ENCODE data around the gene PTPRT. TPM values are rescaled to one million over a fixed set of nuclear protein-coding genes. Genes with fewer than 3 reads are reported as not detected.

The PTPRT gene
- total and polyA plus RNA-seq, 5 donors: 0.06 to 0.40 (median 0.20) TPM

GRCh38 chr20:43057317-43057716 is 132.4 kb downstream of the PTPRT start:
- ATAC-seq: no peak
- no peak overlapping the region for H3K27ac ChIP-seq (ENCODE audit: low read length)
- no peaks in the 10 kb centered on the region for H3K27me3 ChIP-seq (ENCODE audit: control insufficient read depth, insufficient read depth)
- intact Hi-C loops (cut with DNase I): no loop called here
- no peak for DNase-seq
- no peaks in the 10 kb centered on the region for H3K4me1 ChIP-seq (ENCODE audit: control insufficient read depth, insufficient read depth, low read length)
- H3K9me3 ChIP-seq (ENCODE audit: control insufficient read depth, low read length): no peaks in the 10 kb centered on the region
- no peak overlapping the region for H3K4me3 ChIP-seq (ENCODE audit: low read length)

- H3K4me3 ChIP-seq (ENCODE audit: low read length): no peak overlapping the region
- no peaks in the 10 kb centered on the region for H3K9me3 ChIP-seq (ENCODE audit: control insufficient read depth, low read length)
- no peak for DNase-seq
- no peaks in the 10 kb centered on the region for H3K27me3 ChIP-seq (ENCODE audit: control insufficient read depth, insufficient read depth)
- no peak for ATAC-seq
- intact Hi-C loops (cut with DNase I): no loop called here
- 21% methylated on average over 5 of the region's 5 CpGs for WGBS
- no peaks in the 10 kb centered on the region for H3K4me1 ChIP-seq (ENCODE audit: control insufficient read depth, insufficient read depth, low read length)
- H3K27ac ChIP-seq (ENCODE audit: low read length): no peak overlapping the region
Observed at GRCh38 chr20:43055181-43055884, 134.4 kb downstream of the PTPRT start.

- ATAC-seq (no peak), DNase-seq (no peak)
- H3K9me3 ChIP-seq (ENCODE audit: control insufficient read depth, low read length): no peaks in the 10 kb centered on the region
- no peaks in the 10 kb centered on the region for H3K4me1 ChIP-seq (ENCODE audit: control insufficient read depth, insufficient read depth, low read length)
- H3K27ac ChIP-seq (ENCODE audit: low read length): no peak overlapping the region
- 73% methylated on average over 1 of the region's 1 CpG for WGBS
- H3K4me3 ChIP-seq (ENCODE audit: low read length): no peak overlapping the region
- H3K27me3 ChIP-seq (ENCODE audit: control insufficient read depth, insufficient read depth): no peaks in the 10 kb centered on the region
- intact Hi-C loops (cut with DNase I): no loop called here
Observed at GRCh38 chr20:43052532-43052931, 137.2 kb downstream of the PTPRT start.

- WGBS: 33% methylated on average over 7 of the region's 7 CpGs
Observed at GRCh38 chr20:43046966-43047365, 142.7 kb downstream of the PTPRT start.

GRCh38 chr20:43043887-43044286 is 145.8 kb downstream of the PTPRT start:
- Histone ChIP-seq H3K9me3 (ENCODE audit: control insufficient read depth, low read length) (no peaks in the 10 kb centered on the region), H3K4me3 (ENCODE audit: low read length) (no peak overlapping the region), H3K4me1 (ENCODE audit: control insufficient read depth, insufficient read depth, low read length) (no peaks in the 10 kb centered on the region), H3K27me3 (ENCODE audit: control insufficient read depth, insufficient read depth) (no peaks in the 10 kb centered on the region), H3K27ac (ENCODE audit: low read length) (no peak overlapping the region)
- no peak for DNase-seq
- WGBS: 51% methylated on average over 4 of the region's 4 CpGs
- no peak for ATAC-seq
- intact Hi-C loops (cut with DNase I): no loop called here

More at GRCh38 chr20:43046966-43047365, 142.7 kb downstream of the PTPRT start:
- no peaks in the 10 kb centered on the region for H3K27me3 ChIP-seq (ENCODE audit: control insufficient read depth, insufficient read depth)
- no peaks in the 10 kb centered on the region for H3K4me1 ChIP-seq (ENCODE audit: control insufficient read depth, insufficient read depth, low read length)
- ATAC-seq: no peak
- no peak overlapping the region for H3K27ac ChIP-seq (ENCODE audit: low read length)
- H3K4me3 ChIP-seq (ENCODE audit: low read length): no peak overlapping the region
- intact Hi-C loops (cut with DNase I): no loop called here
- no peak for DNase-seq
- no peaks in the 10 kb centered on the region for H3K9me3 ChIP-seq (ENCODE audit: control insufficient read depth, low read length)

- 21% methylated on average over 6 of the region's 6 CpGs for WGBS
- ATAC-seq (no peak), DNase-seq (no peak)
- H3K4me1 ChIP-seq (ENCODE audit: control insufficient read depth, insufficient read depth, low read length): no peaks in the 10 kb centered on the region
- H3K27me3 ChIP-seq (ENCODE audit: control insufficient read depth, insufficient read depth): no peaks in the 10 kb centered on the region
- intact Hi-C loops (cut with DNase I): no loop called here
- H3K4me3 ChIP-seq (ENCODE audit: low read length): no peak overlapping the region
- H3K27ac ChIP-seq (ENCODE audit: low read length): no peak overlapping the region
- no peaks in the 10 kb centered on the region for H3K9me3 ChIP-seq (ENCODE audit: control insufficient read depth, low read length)
Observed at GRCh38 chr20:43040427-43040826, 149.3 kb downstream of the PTPRT start.

GRCh38 chr20:43037605-43038309 is 151.9 kb downstream of the PTPRT start:
- Histone ChIP-seq H3K9me3 (ENCODE audit: control insufficient read depth, low read length) (no peaks in the 10 kb centered on the region), H3K4me1 (ENCODE audit: control insufficient read depth, insufficient read depth, low read length) (no peaks in the 10 kb centered on the region), H3K27ac (ENCODE audit: low read length) (no peak overlapping the region), H3K27me3 (ENCODE audit: control insufficient read depth, insufficient read depth) (no peaks in the 10 kb centered on the region), H3K4me3 (ENCODE audit: low read length) (no peak overlapping the region)
- ATAC-seq (no peak), DNase-seq (no peak)
- 75% methylated on average over 6 of the region's 6 CpGs for WGBS
- intact Hi-C loops (cut with DNase I): no loop called here

- Histone ChIP-seq H3K27ac (ENCODE audit: low read length) (no peak overlapping the region), H3K9me3 (ENCODE audit: control insufficient read depth, low read length) (no peaks in the 10 kb centered on the region), H3K4me3 (ENCODE audit: low read length) (no peak overlapping the region), H3K27me3 (ENCODE audit: control insufficient read depth, insufficient read depth) (no peaks in the 10 kb centered on the region), H3K4me1 (ENCODE audit: control insufficient read depth, insufficient read depth, low read length) (no peaks in the 10 kb centered on the region)
- ATAC-seq (no peak), DNase-seq (no peak)
- 70% methylated on average over 9 of the region's 9 CpGs for WGBS
- intact Hi-C loops (cut with DNase I): no loop called here
Observed at GRCh38 chr20:43034981-43035724, 154.6 kb downstream of the PTPRT start.

GRCh38 chr20:43032459-43032858 is 157.2 kb downstream of the PTPRT start:
- Histone ChIP-seq H3K4me1 (ENCODE audit: control insufficient read depth, insufficient read depth, low read length) (no peaks in the 10 kb centered on the region), H3K27me3 (ENCODE audit: control insufficient read depth, insufficient read depth) (no peaks in the 10 kb centered on the region), H3K27ac (ENCODE audit: low read length) (no peak overlapping the region), H3K4me3 (ENCODE audit: low read length) (no peak overlapping the region), H3K9me3 (ENCODE audit: control insufficient read depth, low read length) (no peaks in the 10 kb centered on the region)
- 32% methylated on average over 3 of the region's 3 CpGs for WGBS
- intact Hi-C loops (cut with DNase I): no loop called here
- DNase-seq (no peak), ATAC-seq (no peak)

- H3K9me3 ChIP-seq (ENCODE audit: control insufficient read depth, low read length): no peaks in the 10 kb centered on the region
- H3K27ac ChIP-seq (ENCODE audit: low read length): no peak overlapping the region
- H3K4me3 ChIP-seq (ENCODE audit: low read length): no peak overlapping the region
- ATAC-seq: no peak
- intact Hi-C loops (cut with DNase I): no loop called here
- H3K27me3 ChIP-seq (ENCODE audit: control insufficient read depth, insufficient read depth): no peaks in the 10 kb centered on the region
- no peaks in the 10 kb centered on the region for H3K4me1 ChIP-seq (ENCODE audit: control insufficient read depth, insufficient read depth, low read length)
- WGBS: 85% methylated on average over 8 of the region's 8 CpGs
- DNase-seq: no peak
Observed at GRCh38 chr20:43029176-43029575, 160.5 kb downstream of the PTPRT start.

- Histone ChIP-seq H3K27me3 (ENCODE audit: control insufficient read depth, insufficient read depth) (no peaks in the 10 kb centered on the region), H3K4me3 (ENCODE audit: low read length) (no peak overlapping the region), H3K9me3 (ENCODE audit: control insufficient read depth, low read length) (no peaks in the 10 kb centered on the region), H3K4me1 (ENCODE audit: control insufficient read depth, insufficient read depth, low read length) (no peaks in the 10 kb centered on the region), H3K27ac (ENCODE audit: low read length) (no peak overlapping the region)
- intact Hi-C loops (cut with DNase I): no loop called here
- ATAC-seq (no peak), DNase-seq (no peak)
- WGBS: 39% methylated on average over 3 of the region's 3 CpGs
Observed at GRCh38 chr20:43028470-43028869, 161.2 kb downstream of the PTPRT start.
